ENCODE measurements around the gene P2RY10. TPM values are rescaled to one million over a fixed set of nuclear protein-coding genes. Genes with fewer than 3 reads are reported as not detected.

Gene P2RY10, protein sequence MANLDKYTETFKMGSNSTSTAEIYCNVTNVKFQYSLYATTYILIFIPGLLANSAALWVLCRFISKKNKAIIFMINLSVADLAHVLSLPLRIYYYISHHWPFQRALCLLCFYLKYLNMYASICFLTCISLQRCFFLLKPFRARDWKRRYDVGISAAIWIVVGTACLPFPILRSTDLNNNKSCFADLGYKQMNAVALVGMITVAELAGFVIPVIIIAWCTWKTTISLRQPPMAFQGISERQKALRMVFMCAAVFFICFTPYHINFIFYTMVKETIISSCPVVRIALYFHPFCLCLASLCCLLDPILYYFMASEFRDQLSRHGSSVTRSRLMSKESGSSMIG
- total RNA-seq, result not detected in 2 replicates

DNA sequence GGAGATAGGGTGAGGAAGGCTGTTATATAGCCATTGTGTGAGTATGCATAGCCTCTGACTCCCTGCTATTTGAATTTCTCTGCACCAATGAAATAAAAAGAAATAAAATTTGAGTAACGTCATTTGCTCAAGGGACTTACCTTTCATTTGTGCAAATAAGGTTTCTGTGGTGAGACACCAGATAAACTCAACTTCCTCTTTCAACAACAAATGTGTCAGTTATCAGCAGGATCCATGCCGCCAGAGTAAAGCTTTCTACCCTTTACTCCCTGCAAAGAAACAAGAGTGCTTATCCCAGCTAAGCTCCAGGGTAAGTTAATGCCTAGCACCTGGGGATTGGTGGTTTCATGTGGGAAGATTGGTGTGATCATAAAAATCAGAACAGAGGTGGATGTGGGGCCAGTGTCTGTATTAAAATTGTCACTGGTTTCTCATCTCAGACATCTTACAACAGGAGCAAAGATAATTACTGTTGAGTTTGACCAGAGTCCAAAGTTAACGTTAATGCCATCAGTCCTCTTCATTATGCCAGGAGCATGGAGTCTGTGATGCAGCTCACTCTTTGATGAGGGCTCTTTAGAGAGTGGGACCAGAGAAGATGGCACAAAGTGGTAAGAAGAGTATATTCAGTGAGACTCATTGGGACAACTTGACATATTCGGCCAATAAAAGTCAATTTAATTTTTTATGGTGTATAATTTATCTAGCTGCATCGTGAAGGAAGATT, at the start of gene P2RY10:
Gene P2RY10 (plus strand): TSS at position 206 of the 727 bp plus-strand sequence. CDS start 15,130 bp downstream, outside the sequence.

Other genes with a start within 250 kb of the P2RY10 start
- under 0.01 TPM in 1 of 2 replicates, not detected in the other for gene LPAR4, start 197.7 kb upstream of the P2RY10 start, total RNA-seq
- under 0.01 TPM in 1 of 2 replicates, not detected in the other for gene GPR174, start 199.3 kb downstream of the P2RY10 start, total RNA-seq